Measurements from ENCODE around the gene ADGRB2. TPM values are rescaled to one million over a fixed set of nuclear protein-coding genes. Genes with fewer than 3 reads are reported as not detected.

Gene ADGRB2
- polyA plus RNA-seq, 1 experiment = 9.2 TPM

GRCh38 chr1:31807273-31808048 lies 43.3 kb upstream of the ADGRB2 start:
- ChIA-PET POLR2A (no interaction called here), CTCF (interaction anchor here (0.6 to 1.5 kb wide), 2 partner anchors 19 to 157 kb away, joined by 3 to 4 read pairs; no protein-coding TSS in a partner anchor)
- H3K36me3 ChIP-seq (ENCODE audit: control insufficient read depth, insufficient read depth, low read length) = no peaks in the 10 kb centered on the region
- no peak overlapping the region for H3K4me3 ChIP-seq (ENCODE audit: low read depth, low read length)
- DNase-seq (ENCODE audit: low read depth) = no peak
- no peaks in the 10 kb centered on the region; the same call in 1 of the 2 replicates for H3K27me3 ChIP-seq (ENCODE audit: control insufficient read depth, insufficient read depth, low read length)
- TF ChIP-seq CTCF (IDR thresholded peaks at IDR 0.05; ENCODE audit: insufficient read depth, low read depth, low read length) = no peak

DNA sequence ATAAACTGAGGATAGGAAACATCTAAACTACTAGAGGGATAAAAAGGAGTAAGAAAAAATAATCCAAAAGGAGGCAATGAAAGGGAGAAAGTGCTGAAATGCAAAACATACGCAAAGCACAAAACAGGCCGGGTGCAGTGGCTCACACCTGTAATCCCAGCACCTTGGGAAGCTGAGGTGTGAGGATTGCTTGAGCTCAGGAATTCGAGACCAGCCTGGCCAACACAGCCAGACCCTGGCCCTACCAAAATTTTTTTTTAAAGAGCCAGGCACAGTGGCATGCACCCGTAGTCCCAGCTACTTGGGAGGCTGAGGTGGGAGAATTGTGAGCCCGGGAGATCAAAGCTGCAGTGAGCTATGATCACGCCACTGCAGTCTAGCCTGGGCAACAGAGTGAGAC lies 41.2 kb upstream of the ADGRB2 start:
- Histone ChIP-seq H3K36me3 (ENCODE audit: control insufficient read depth, insufficient read depth, low read length) (no peaks in the 10 kb centered on the region), H3K27me3 (ENCODE audit: control insufficient read depth, insufficient read depth, low read length) (no peaks in the 10 kb centered on the region), H3K4me3 (ENCODE audit: low read depth, low read length) (no peak overlapping the region)
- ChIA-PET CTCF (interaction anchor here (0.9 to 1.1 kb wide), 3 partner anchors 11 to 159 kb away, joined by 3 to 6 read pairs (median 4); partner anchors contain the start of gene SPOCD1), POLR2A (no interaction called here)
- TF ChIP-seq CTCF (IDR thresholded peaks at IDR 0.05; ENCODE audit: insufficient read depth, low read depth, low read length) = no peak
- DNase-seq (ENCODE audit: low read depth) = no peak

- ChIA-PET CTCF (interaction anchor here (1.2 to 1.5 kb wide), 2 partner anchors 92 to 160 kb away, joined by 3 read pairs; no protein-coding TSS in a partner anchor), POLR2A (interaction anchor here (0.6 to 0.7 kb wide), 2 partner anchors 19 to 104 kb away, joined by 3 to 7 read pairs; no protein-coding TSS in a partner anchor)
- DNase-seq (ENCODE audit: low read depth) = no peak
- H3K36me3 ChIP-seq (ENCODE audit: control insufficient read depth, insufficient read depth, low read length) = no peaks in the 10 kb centered on the region
- no peak overlapping the region for H3K4me3 ChIP-seq (ENCODE audit: low read depth, low read length)
- no peak for TF ChIP-seq CTCF (IDR thresholded peaks at IDR 0.05; ENCODE audit: insufficient read depth, low read depth, low read length)
- H3K27me3 ChIP-seq (ENCODE audit: control insufficient read depth, insufficient read depth, low read length) = no peaks in the 10 kb centered on the region
Measured at GRCh38 chr1:31804098-31804497, 40.0 kb upstream of the ADGRB2 start.

DNA sequence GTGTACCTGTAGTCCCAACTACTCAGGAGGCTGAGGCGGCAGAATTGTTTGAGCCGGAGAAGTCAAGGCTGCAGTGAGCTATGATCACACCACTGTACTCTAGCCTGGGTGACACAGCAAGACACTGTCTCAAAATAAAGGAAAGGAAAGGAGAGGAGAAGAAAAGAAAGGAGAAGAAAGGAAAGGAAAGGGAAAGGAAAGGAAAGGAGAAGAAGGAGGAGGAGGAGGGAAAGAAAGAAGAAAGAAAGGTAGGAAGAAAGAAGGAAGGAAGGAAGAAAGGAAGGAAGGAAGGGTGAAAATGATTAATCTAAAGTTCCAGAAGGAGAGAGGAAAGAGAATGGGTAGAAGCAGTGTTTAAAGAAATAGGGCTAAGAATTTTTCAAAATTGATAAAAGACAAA lies 39.5 kb upstream of the ADGRB2 start:
- no peak overlapping the region for H3K4me3 ChIP-seq (ENCODE audit: low read depth, low read length)
- DNase-seq (ENCODE audit: low read depth) = no peak
- TF ChIP-seq CTCF (IDR thresholded peaks at IDR 0.05; ENCODE audit: insufficient read depth, low read depth, low read length) = no peak
- H3K27me3 ChIP-seq (ENCODE audit: control insufficient read depth, insufficient read depth, low read length) = no peaks in the 10 kb centered on the region
- ChIA-PET CTCF (interaction anchor here (1.2 to 1.5 kb wide), 2 partner anchors 92 to 161 kb away, joined by 3 read pairs; no protein-coding TSS in a partner anchor), POLR2A (interaction anchor here (0.7 kb wide), 1 partner anchor 20 kb away, joined by 7 read pairs; no protein-coding TSS in a partner anchor)
- H3K36me3 ChIP-seq (ENCODE audit: control insufficient read depth, insufficient read depth, low read length) = no peaks in the 10 kb centered on the region

Measured in BJ (cell line).